Measurements from ENCODE around the gene RNF121.
"Not testable (repeated sequence)": the region's sequence is repeated elsewhere in the genome, so short reads cannot be mapped to it uniquely, and the experiment has no call there.

The RNF121 gene

DNA sequence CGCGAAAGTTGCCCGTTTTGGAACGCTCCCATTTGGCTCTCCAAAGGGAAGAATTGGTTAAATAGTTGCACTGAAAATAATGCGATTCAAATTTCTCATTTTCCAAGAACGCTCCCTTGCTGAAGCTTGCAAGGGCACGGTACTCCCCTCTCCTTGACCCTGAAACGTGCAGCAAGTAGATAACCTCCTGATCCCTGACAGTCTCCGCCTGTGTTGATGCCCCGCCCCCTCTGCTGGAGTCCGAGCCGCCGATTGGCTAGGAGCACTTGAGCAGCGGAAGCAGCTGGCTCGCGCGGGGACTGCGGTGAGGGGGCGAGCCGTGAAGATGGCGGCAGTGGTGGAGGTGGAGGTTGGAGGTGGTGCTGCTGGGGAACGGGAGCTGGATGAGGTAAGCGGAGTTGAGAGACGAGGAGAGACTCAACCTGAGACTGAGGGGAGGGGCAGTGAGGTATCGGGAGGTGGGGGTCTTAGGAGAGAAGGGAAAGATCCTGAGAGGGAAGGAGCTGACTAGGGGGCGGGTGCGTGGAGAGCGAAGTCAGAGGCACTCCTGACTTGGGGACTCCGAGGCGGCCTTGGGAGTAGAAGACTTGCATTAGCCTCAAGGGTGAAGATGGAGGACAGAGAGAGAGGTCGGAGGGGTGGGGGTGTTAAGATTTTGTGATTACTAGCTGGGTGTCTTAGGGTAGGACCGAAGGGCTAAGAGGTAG is at the start of gene RNF121:
Gene RNF121, plus strand, starts transcription at position 310 of the 707 bp plus-strand sequence. Its CDS starts 16 bp downstream, at position 326.
- DNase-seq = peak; percentile 74

- not testable (repeated sequence) for DNase-seq
Observed at GRCh38 chr11:71885806-71886205, 43.0 kb upstream of the RNF121 start.

DNA sequence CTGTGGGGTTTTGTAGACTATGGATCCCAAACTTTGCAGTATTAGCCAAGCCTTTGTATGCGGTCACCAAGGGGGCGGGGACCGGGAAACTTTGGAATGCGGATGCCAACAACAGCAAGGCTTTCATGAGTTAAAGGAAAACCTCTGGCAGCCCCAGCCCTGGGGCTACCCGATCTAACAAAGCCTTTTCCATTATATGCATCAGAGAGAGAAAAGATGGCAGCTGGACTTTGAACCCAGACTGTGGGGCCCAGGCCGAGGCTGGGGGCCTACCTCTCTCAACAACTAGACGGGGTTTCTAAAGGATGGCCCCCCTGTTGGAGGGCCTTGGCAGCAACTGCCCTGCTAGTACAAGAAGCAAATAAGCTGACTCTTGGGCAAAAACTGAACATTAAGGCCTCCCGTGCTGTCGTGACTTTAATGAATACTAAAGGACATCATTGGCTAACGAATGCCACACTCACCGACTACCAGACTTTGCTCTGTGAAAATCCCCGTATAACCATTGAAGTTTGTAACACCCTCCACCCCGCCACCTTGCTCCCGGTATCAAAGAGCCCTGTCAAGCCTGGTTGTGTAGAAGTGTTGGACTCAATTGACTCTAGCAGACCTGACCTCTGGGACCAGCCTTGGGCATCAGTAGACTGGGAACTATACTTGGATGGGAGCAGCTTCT is 40.4 kb upstream of the RNF121 start:
- not testable (repeated sequence) for DNase-seq

GRCh38 chr11:71889181-71889872 is 39.5 kb upstream of the RNF121 start:
- not testable (repeated sequence) for DNase-seq

DNA sequence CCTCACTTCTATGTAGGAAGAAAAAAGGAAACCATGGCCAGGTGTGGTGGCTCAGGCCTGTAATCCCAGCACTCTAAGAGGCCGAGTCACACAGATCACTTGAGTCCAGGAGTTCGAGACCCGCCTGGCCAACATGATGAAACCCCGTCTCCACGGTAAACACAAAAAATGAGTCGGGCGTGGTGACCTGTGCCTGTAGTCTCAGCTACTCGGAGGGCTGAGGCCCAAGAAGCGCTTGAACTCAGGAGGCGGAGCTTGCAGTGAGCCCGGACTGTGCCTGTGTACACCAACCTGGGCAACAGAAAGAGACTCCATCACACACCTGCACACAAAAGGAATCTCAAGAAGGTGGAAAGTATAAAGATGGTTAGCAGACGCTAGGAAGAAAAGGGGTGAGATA is 32.9 kb upstream of the RNF121 start:
- DNase-seq = no peak

DNA sequence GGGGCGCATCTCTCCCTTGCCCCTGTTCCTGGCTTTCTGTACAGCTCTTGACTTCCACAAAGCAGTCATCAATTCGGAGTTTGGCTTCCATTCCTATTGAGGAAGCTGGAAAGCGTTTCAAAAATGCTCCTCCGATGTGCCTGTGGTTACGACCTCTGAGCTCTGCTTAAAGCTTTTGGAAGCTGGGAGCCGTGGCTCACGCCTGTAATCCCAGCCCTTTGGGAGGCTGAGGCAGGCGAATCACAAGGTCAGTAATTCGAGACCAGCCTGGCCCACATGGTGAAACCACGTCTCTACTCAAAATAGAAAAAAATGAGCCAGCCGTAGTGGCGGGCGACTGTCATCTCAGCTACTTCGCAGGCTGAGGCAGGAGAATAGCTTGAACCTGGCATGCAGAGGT is 27.7 kb upstream of the RNF121 start:
- DNase-seq = not testable (repeated sequence)

- no peak for DNase-seq
Observed at GRCh38 chr11:71908218-71908617, 20.6 kb upstream of the RNF121 start.

- DNase-seq = not testable (repeated sequence)
Observed at GRCh38 chr11:71910775-71911174, 18.1 kb upstream of the RNF121 start.

DNA sequence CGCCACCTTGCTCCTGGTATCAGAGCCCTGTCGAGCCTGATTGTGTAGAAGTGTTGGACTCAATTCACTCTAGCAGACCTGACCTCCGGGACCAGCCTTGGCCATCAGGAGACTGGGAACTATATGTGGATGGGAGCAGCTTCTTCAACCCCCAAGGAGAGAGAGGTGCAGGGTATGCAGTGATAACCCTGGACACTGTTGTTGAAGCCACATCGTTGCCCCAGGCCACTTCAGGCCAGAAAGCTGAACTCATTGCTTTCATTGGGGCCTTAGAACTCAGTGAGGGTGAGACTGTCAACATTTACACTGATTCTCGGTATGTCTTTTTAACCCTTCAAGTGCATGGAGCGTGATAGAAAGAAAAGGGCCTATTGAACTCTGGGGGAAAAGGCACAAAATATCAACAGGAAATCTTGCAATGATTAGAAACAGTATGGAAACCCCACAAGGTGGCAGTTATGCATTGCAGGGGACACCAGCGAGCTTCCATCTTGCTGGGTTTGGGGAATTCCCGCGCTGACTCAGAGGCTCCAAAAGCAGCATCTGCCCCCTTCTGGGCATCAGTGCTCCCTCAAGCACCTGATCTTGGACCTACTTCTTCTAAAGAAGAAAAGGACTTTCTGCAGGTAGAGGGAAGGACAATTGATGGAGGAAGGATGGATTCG is 17.4 kb upstream of the RNF121 start:
- DNase-seq = not testable (repeated sequence)

DNA sequence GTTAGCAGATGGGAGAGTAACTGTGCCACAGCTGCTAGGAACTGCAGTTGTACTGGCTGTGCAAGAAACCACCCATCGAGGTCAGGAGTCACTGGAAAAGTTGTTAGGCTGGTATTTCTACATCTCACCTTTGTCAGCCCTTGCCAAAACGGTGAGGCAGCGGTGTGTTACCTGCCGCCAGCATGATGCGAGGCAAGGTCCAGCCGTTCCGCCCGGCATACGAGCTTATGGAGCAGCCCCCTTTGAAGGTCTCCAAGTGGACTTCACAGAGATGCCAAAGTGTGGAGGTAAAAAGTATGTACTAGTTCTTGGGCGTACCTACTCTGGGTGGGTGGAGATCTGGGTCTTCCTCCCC is 16.9 kb upstream of the RNF121 start:
- not testable (repeated sequence) for DNase-seq

- no peak for DNase-seq
Observed at GRCh38 chr11:71913756-71914526, 14.9 kb upstream of the RNF121 start.

DNA sequence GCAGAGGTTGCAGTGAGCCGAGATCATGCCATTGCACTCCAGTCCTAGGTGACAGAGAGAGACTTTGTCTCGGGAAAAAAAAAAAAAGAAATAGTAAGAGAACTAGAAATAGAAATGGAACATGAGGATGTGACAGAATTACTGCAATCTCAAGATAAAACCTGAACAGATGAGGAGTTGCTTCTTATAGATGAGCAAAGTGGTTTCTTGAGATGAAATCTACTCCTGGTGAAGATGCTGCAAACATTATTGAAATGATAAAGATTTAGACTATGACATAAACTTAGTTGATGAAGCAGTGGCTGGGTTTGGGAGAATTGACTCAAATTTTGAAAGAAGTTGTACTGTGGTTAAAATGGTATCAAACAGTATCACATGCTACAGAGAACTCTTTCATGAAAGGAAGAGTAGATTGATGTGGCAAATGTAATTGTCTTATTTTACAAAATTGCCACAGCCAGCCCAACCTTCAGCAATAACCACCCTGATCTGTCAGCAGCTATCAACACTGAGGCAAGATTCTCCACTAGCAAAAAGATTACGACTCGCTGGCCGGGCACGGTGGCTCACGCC is 14.1 kb upstream of the RNF121 start:
- no peak for DNase-seq

GRCh38 chr11:71917646-71918140 is 11.2 kb upstream of the RNF121 start:
- DNase-seq = no peak

DNA sequence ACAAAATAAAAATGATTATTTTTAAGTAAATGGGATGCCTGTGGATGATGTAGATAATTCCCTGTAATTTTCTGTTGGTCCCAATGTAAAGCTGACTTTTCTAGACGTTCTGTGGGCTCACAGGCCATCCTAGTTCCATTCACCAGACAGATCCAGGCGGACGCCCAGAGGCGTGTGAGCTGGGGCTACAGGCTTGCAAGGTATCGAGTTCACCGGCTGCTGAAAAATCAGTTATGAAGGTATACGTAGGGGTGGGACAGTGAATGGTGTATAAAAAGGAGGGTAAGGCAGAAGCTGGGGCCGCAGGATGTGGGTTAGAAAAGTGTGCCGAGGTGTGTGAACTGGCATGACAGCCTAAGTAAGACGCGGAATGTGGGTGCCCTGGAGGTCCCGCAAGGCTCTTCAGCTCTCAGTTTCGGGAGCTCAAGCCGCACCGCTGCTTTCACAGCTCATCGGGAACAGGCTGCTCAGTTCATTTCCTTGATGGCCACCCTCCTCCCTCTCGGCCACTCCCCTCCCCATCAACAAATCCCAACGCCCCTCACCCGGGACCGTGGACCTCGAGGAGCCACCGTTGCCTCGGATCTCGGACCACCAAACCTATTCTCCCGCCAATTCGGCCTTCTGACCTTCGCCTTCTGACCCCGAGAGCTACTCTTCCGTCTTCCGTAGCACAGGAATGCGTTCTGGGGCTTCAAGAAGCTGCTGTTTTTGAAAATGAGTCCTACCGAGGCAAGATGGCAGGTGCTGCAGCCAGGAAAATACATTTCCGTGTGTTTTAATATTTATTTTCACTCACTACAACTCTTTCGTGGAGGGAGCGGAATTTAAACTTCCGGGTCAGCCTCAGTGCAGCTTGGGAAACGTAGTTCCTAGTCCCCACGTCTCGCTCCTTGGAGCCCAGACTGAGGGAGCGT is 768 bp upstream of the RNF121 start, which contains the start of gene XNDC1N:
Gene XNDC1N, minus strand, starts transcription at position 775 of the 917 bp plus-strand sequence. CDS start 5,241 bp downstream, outside the sequence.
- DNase-seq = peak; percentile 73

- no peak for DNase-seq
Observed at GRCh38 chr11:71929491-71929890, 645 bp downstream of the RNF121 start.

GRCh38 chr11:71930556-71931244 is 1.9 kb downstream of the RNF121 start:
- no peak for DNase-seq

DNA sequence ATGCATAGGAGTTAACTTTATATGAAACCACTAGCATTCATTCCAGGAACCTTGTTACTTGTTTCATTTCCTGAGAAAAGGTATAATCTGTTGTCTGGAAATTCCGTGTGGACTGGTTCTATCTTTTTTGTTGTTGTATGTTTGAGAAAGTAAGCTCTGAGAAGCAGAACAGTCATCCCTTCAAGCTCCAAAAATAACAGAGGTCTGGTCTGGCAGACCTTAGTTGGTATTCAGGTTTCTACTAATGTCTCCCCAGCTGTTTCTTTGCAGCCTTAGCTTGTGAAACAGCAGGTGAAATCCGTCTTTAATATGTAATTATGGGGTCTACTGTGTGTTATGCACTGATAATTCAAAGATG is 2.4 kb downstream of the RNF121 start:
- DNase-seq = no peak

- DNase-seq = no peak
Observed at GRCh38 chr11:71933141-71933933, 4.5 kb downstream of the RNF121 start.

DNA sequence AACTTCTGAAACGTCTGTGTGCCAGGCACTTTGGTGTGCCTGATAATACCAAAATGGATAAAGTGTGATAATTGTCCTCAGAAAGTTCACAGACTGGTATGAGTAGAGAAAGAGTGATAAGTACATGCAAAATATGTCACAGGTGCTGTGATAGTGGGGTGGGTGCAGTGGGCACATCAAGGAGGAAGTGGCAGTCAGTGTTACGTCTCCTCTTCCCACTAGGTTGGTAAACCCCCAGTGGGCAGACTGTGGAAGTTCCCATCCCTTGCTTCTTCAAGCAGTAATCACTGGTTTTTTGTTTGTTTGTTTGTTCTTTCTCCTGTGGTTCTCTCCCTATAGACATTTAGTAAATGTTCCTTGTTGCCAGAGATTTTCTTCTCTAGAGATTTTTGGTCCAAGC is 5.4 kb downstream of the RNF121 start:
- DNase-seq = no peak

All from GOT3 (cell line).